Thymus (tissue), 14 donors: ENCODE results near the gene VPS25. TPM values are rescaled to one million over a fixed set of nuclear protein-coding genes. Genes with fewer than 3 reads are reported as not detected.
A peak's percentile ranks its signal among the peaks of the same experiment; 100 is the strongest.
"Not testable (repeated sequence)": the region's sequence is repeated elsewhere in the genome, so short reads cannot be mapped to it uniquely, and the experiment has no call there.

Experiments used
- DNase-seq, 9 donors: peaks; one replicate each; pipeline ENCODE4 v3.0.0-alpha.2; 2013; ENCODE audit warnings: low spot score in 9 of 9, low read depth in 6 of 9, missing footprints in 1 of 9
- H3K27ac ChIP-seq, 2 donors: one replicate each; pipeline ENCODE4 v1.5.1; 2013; ENCODE audit warnings: control low read depth in 1 of 2, low read depth in 1 of 2, low read length in 1 of 2, mild to moderate bottlenecking in 1 of 2, moderate library complexity in 1 of 2
- H3K27me3 ChIP-seq, 2 donors: one replicate each; pipeline ENCODE4 v1.5.1; 2013; ENCODE audit warnings: low read length in 1 of 2; ENCODE audit not compliant: control insufficient read depth in 2 of 2, insufficient read depth in 1 of 2
- H3K36me3 ChIP-seq, 2 donors: one replicate each; pipeline ENCODE4 v1.5.1; 2013; ENCODE audit warnings: low read length in 1 of 2, mild to moderate bottlenecking in 1 of 2, moderate library complexity in 1 of 2; ENCODE audit not compliant: control insufficient read depth in 2 of 2, insufficient read depth in 2 of 2
- H3K4me1 ChIP-seq, 2 donors: one replicate each; pipeline ENCODE4 v1.5.1; 2013; ENCODE audit warnings: low read length in 2 of 2; ENCODE audit not compliant: control insufficient read depth in 2 of 2, insufficient read depth in 2 of 2
- H3K4me3 ChIP-seq, 2 donors: one replicate each; pipeline ENCODE4 v1.5.1; 2013; ENCODE audit warnings: low read length in 2 of 2, control low read depth in 1 of 2, mild to moderate bottlenecking in 1 of 2
- H3K9me3 ChIP-seq, 2 donors: one replicate each; pipeline ENCODE4 v1.5.1; 2013; ENCODE audit warnings: low read length in 1 of 2, mild to moderate bottlenecking in 1 of 2; ENCODE audit not compliant: control insufficient read depth in 2 of 2, insufficient read depth in 1 of 2
- WGBS: extraction: QIAGEN DNeasy Blood & Tissue Kit; methylation state at CpG from one replicate; pipeline ENCODE4 v1.1.7; 2013; 5-methylcytosine and 5-hydroxymethylcytosine counted together
- long read RNA-seq, 10 donors: transcript quantifications; one replicate each; lab custom pipeline, GENCODE V29; 2026
- polyA plus RNA-seq: library from polyadenylated mRNA; stranded (reverse); fragments of 200-250 nt; gene quantifications from one replicate; pipeline ENCODE4 v1.2.3, GENCODE V29; 2013
- total RNA-seq: library from RNA; stranded (reverse); fragments of 120-200 nt; gene quantifications from one replicate; pipeline ENCODE4 v1.2.4, GENCODE V29; 2013
- donor health status: healthy.

VPS25 gene
- total RNA-seq (75.0 TPM), polyA plus RNA-seq (58.3 TPM)
- long read RNA-seq, donor 1, partial matches to known transcripts = 0 of 4 reads
- long read RNA-seq, donor 1, other reads (novel, unspliced or antisense) = 0 of 4 reads
- long read RNA-seq, donor 2 = 0 reads
- long read RNA-seq, donor 3, transcript VPS25-201 (6 exons, 1,101 nt) = major isoform, 50 of 101 reads
- long read RNA-seq, donor 3, partial matches to known transcripts = 49 of 101 reads
- long read RNA-seq, donor 3, other reads (novel, unspliced or antisense) = 0 of 101 reads
- long read RNA-seq, donor 4, transcript VPS25-201 (6 exons, 1,101 nt) = major isoform, 19 of 20 reads
- long read RNA-seq, donor 4, partial matches to known transcripts = 0 of 20 reads
- long read RNA-seq, donor 4, other reads (novel, unspliced or antisense) = 0 of 20 reads
- long read RNA-seq, donor 5, transcript VPS25-201 (6 exons, 1,101 nt) = major isoform, 61 of 115 reads
- long read RNA-seq, donor 5, partial matches to known transcripts = 52 of 115 reads
- long read RNA-seq, donor 5, other reads (novel, unspliced or antisense) = 0 of 115 reads
- long read RNA-seq, donor 6, transcript VPS25-201 (6 exons, 1,101 nt) = major isoform, 28 of 31 reads
- long read RNA-seq, donor 6, partial matches to known transcripts = 0 of 31 reads
- long read RNA-seq, donor 6, other reads (novel, unspliced or antisense) = 0 of 31 reads
- long read RNA-seq, donor 7, transcript VPS25-201 (6 exons, 1,101 nt) = major isoform, 32 of 34 reads
- long read RNA-seq, donor 7, partial matches to known transcripts = 0 of 34 reads
- long read RNA-seq, donor 7, other reads (novel, unspliced or antisense) = 0 of 34 reads
- long read RNA-seq, donor 8, transcript VPS25-201 (6 exons, 1,101 nt) = major isoform, 14 of 15 reads
- long read RNA-seq, donor 8, partial matches to known transcripts = 0 of 15 reads
- long read RNA-seq, donor 8, other reads (novel, unspliced or antisense) = 0 of 15 reads
- long read RNA-seq, donor 9, transcript VPS25-201 (6 exons, 1,101 nt) = major isoform, 29 of 45 reads
- long read RNA-seq, donor 9, partial matches to known transcripts = 16 of 45 reads
- long read RNA-seq, donor 9, other reads (novel, unspliced or antisense) = 0 of 45 reads
- long read RNA-seq, donor 10, transcript VPS25-201 (6 exons, 1,101 nt) = major isoform, 22 of 23 reads
- long read RNA-seq, donor 10, partial matches to known transcripts = 0 of 23 reads
- long read RNA-seq, donor 10, other reads (novel, unspliced or antisense) = 0 of 23 reads

- H3K9me3 ChIP-seq = no peaks in the 10 kb centered on the region
- WGBS = 6% methylated on average over 39 of the region's 39 CpGs
- peak within 1 kb of the TSS; percentile 52 to 76 for H3K4me3 ChIP-seq
- H3K36me3 ChIP-seq = peaks cover 12 to 32% of the 10 kb centered on the region in 2 donors
- H3K27me3 ChIP-seq = no peaks in the 10 kb centered on the region
- peak within 1 kb of the TSS; percentile 31 to 72 for H3K27ac ChIP-seq
- peaks cover 9 to 12% of the 10 kb centered on the region in 2 donors for H3K4me1 ChIP-seq
- DNase-seq = peak; percentile 55 to 87 (median 65)
These were observed at the start of gene VPS25 for GRCh38 chr17:42773290-42774035. Gene VPS25, plus strand, starts transcription at chr17:42773449. Its CDS starts 27 bp downstream, at chr17:42773476.

GRCh38 chr17:42723636-42724035, 49.6 kb upstream of the VPS25 start:
- H3K36me3 ChIP-seq = peaks cover 59 to 76% of the 10 kb centered on the region in 2 donors
- DNase-seq = no peak
- over 99% methylated on average over 3 of the region's 3 CpGs for WGBS

GRCh38 chr17:42725143-42725542, 48.1 kb upstream of the VPS25 start:
- 97% methylated on average over 6 of the region's 6 CpGs for WGBS
- H3K4me3 ChIP-seq = no peak overlapping the region
- H3K36me3 ChIP-seq = peaks cover 57 to 71% of the 10 kb centered on the region in 2 donors

More at GRCh38 chr17:42723636-42724035, 49.6 kb upstream of the VPS25 start:
- H3K27ac ChIP-seq = no peak overlapping the region
- no peak overlapping the region for H3K4me3 ChIP-seq
- H3K27me3 ChIP-seq = no peaks in the 10 kb centered on the region
- no peaks in the 10 kb centered on the region for H3K9me3 ChIP-seq
- no peaks in the 10 kb centered on the region for H3K4me1 ChIP-seq

DNA sequence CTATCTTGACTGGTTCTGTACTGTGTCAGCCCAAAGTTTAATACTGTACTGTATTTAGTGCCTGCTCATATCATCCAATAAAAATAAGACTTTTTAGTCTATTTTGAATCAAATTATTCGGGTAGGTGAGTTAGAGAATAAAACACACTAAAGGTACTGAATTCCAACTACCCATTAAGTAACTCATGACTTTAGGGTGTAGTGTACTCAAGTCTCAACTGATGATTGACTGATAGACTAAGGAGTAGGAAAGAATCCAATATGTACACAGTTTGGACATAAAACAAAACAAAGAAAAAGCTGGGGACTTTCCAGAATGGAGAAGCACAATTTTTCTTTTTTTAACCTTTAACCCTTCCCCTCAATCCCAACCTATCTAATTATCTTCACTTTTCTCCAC, 32.5 kb upstream of the VPS25 start:
- Histone ChIP-seq H3K36me3 (peaks cover 0 to 6% of the 10 kb centered on the region in 2 donors), H3K4me3 (no peak overlapping the region), H3K27ac (no peak overlapping the region), H3K27me3 (peaks cover 0 to 3% of the 10 kb centered on the region in 2 donors), H3K9me3 (peaks cover 0 to 4% of the 10 kb centered on the region in 2 donors), H3K4me1 (peaks cover 5 to 20% of the 10 kb centered on the region in 2 donors)
- no peak for DNase-seq
- 93% methylated on average over 1 of the region's 1 CpG for WGBS

More at GRCh38 chr17:42725143-42725542, 48.1 kb upstream of the VPS25 start:
- no peaks in the 10 kb centered on the region for H3K9me3 ChIP-seq
- no peaks in the 10 kb centered on the region for H3K27me3 ChIP-seq
- DNase-seq = no peak
- no peaks in the 10 kb centered on the region for H3K4me1 ChIP-seq
- no peak overlapping the region for H3K27ac ChIP-seq

GRCh38 chr17:42742916-42743315, 30.3 kb upstream of the VPS25 start:
- not testable (repeated sequence) for H3K27ac ChIP-seq, H3K9me3 ChIP-seq, DNase-seq, H3K36me3 ChIP-seq, H3K4me3 ChIP-seq
- Histone ChIP-seq H3K4me1 (peaks cover 5 to 20% of the 10 kb centered on the region in 2 donors), H3K27me3 (peaks cover 4 to 15% of the 10 kb centered on the region in 2 donors)
- WGBS = 96% methylated on average over 11 of the region's 11 CpGs

- Histone ChIP-seq H3K4me3 (peak overlapping the region; percentile 81 to 97), H3K9me3 (peaks cover 0 to 4% of the 10 kb centered on the region in 2 donors), H3K27me3 (peaks cover 4 to 15% of the 10 kb centered on the region in 2 donors), H3K27ac (peak overlapping the region in 1 of 2 donors; percentile 96), H3K36me3 (peaks cover 0 to 3% of the 10 kb centered on the region in 2 donors), H3K4me1 (peaks cover 5 to 20% of the 10 kb centered on the region in 2 donors)
- DNase-seq = no peak
- WGBS = 76% methylated on average over 10 of the region's 10 CpGs
These were observed 29.5 kb upstream of the VPS25 start for GRCh38 chr17:42743595-42744282.

GRCh38 chr17:42744283-42744805, 28.9 kb upstream of the VPS25 start:
- WGBS = 2% methylated on average over 32 of the region's 32 CpGs
- Histone ChIP-seq H3K9me3 (peaks cover 0 to 4% of the 10 kb centered on the region in 2 donors), H3K27ac (peak overlapping the region; percentile 86 to 96), H3K36me3 (peaks cover 0 to 3% of the 10 kb centered on the region in 2 donors), H3K27me3 (peaks cover 4 to 19% of the 10 kb centered on the region in 2 donors), H3K4me3 (peak overlapping the region; percentile 81 to 97), H3K4me1 (peaks cover 5 to 20% of the 10 kb centered on the region in 2 donors)
- DNase-seq = peak in 7 of 9 donors; percentile 18 to 65 (median 41)
